Gastrocnemius medialis (tissue), 4 donors: Measurements from ENCODE around the gene TUSC2. TPM values are rescaled to one million over a fixed set of nuclear protein-coding genes. Genes with fewer than 3 reads are reported as not detected.

Source experiments
- ATAC-seq, 2 donors: fragments of 150-250 bp; one replicate each; pipeline ENCODE4 v1.9.1; 2016
- DNase-seq, 2 donors: peaks; one replicate each; pipeline ENCODE4 v3.0.0-alpha.2; 2019
- H3K27ac ChIP-seq, 4 donors: fragments of 200-600 bp; sonication (generic); 1 replicate in 1 of 4; 2 replicates in 3 of 4; pipeline ENCODE4 v1.5.1; 2016 to 2018; ENCODE audit warnings: mild to moderate bottlenecking in 2 of 4, moderate library complexity in 1 of 4
- H3K27me3 ChIP-seq, 3 donors: fragments of 200-600 bp; sonication (generic) in 2 of 3; 1 replicate in 1 of 3; 2 replicates in 2 of 3; pipeline versions ENCODE4 v1.5.1 to v1.6.0; 2016 to 2019; ENCODE audit warnings: mild to moderate bottlenecking in 1 of 3, moderate library complexity in 1 of 3
- H3K36me3 ChIP-seq, 2 donors: fragments of 200-600 bp; sonication (generic) in 1 of 2; one replicate each; pipeline ENCODE4 v1.5.1; 2017 to 2018
- H3K4me1 ChIP-seq, 2 donors: fragments of 200-600 bp; sonication (generic) in 1 of 2; one replicate each; pipeline ENCODE4 v1.5.1; 2016 to 2017; ENCODE audit warnings: mild to moderate bottlenecking in 2 of 2
- H3K4me3 ChIP-seq, 4 donors: fragments of 200-600 bp; sonication (generic) in 3 of 4; 1 replicate in 1 of 4; 2 replicates in 3 of 4; pipeline ENCODE4 v1.5.1; 2016 to 2019; ENCODE audit warnings: mild to moderate bottlenecking in 2 of 4
- H3K9me3 ChIP-seq, 3 donors: fragments of 200-600 bp; sonication (generic) in 2 of 3; 1 replicate in 1 of 3; 2 replicates in 2 of 3; pipeline ENCODE4 v1.5.1; 2016 to 2019
- CTCF ChIP-seq, 5 experiments: fragments of 450-650 bp in 3 of 5; fragments of 200-600 bp in 2 of 5; sonication (generic) in 2 of 5; IDR thresholded peaks in 4 of 5; conservative IDR thresholded peaks in 1 of 5; 1 replicate in 4 of 5; 2 replicates in 1 of 5; pipeline ENCODE4 v1.5.1; 2016 to 2019; ENCODE audit warnings: antibody characterized with exemption in 5 of 5, mild to moderate bottlenecking in 3 of 5, moderate library complexity in 3 of 5
- POLR2A ChIP-seq, 2 donors: fragments of 450-650 bp; IDR thresholded peaks; one replicate each; pipeline ENCODE4 v1.6.1; 2017; ENCODE audit warnings: antibody characterized with exemption in 2 of 2, mild to moderate bottlenecking in 2 of 2, moderate library complexity in 2 of 2
- in situ Hi-C, 4 donors: fragments of 200-750 bp; cut with MboI; loops; one replicate each; pipeline versions ENCODE4 v1.15.0 to v1.8.0; 2017; ENCODE audit warnings: low sequenced_read_pairs in 4 of 4
- intact Hi-C: fragments of 100-400 bp; cut with DNase I; formaldehyde crosslinking; loops from one replicate; pipeline ENCODE4 v1.15.1; 2023; ENCODE audit warnings: low total_unique reads
- total RNA-seq, 4 donors: library from RNA; depleted of rRNA; stranded (reverse); fragments of >200 nt; gene quantifications; one replicate each; pipeline versions ENCODE4 v1.1.0 to v1.2.3, GENCODE V29; 2016

The TUSC2 gene
- total RNA-seq, 4 donors from 2014 or later: 38.5 to 72.7 (median 51.5) TPM

- Histone ChIP-seq H3K27ac (peak within 1 kb of the TSS; percentile 93 to 96 (median 95)), H3K4me1 (peaks cover 56 to 57% of the 10 kb centered on the region in 2 donors), H3K4me3 (peak within 1 kb of the TSS; percentile 72 to 85 (median 79)), H3K9me3 (no peaks in the 10 kb centered on the region), H3K27me3 (no peaks in the 10 kb centered on the region), H3K36me3 (peaks cover 0 to 33% of the 10 kb centered on the region in 2 donors)
- ATAC-seq (no peak), DNase-seq (no peak)
- in situ Hi-C loops: no loop called here
- TF ChIP-seq POLR2A (IDR thresholded peaks at IDR 0.05) (peak in 1 of 2 donors; percentile 27), CTCF (IDR thresholded peaks at IDR 0.05 in 4 of 5, conservative IDR thresholded peaks at IDR 0.05 in 1 of 5) (no peak)
- intact Hi-C loops: no loop called here
Measured at GRCh38 chr3:50322386-50323091, 5.5 kb downstream of the TUSC2 start, which contains the start of gene HYAL2. Gene HYAL2, minus strand, starts transcription at chr3:50322745. Its CDS starts 2,256 bp downstream, at chr3:50320489.

- Histone ChIP-seq H3K27me3 (no peaks in the 10 kb centered on the region), H3K4me3 (peak overlapping the region; percentile 72 to 85 (median 79)), H3K27ac (peak overlapping the region; percentile 93 to 96 (median 95)), H3K9me3 (no peaks in the 10 kb centered on the region), H3K4me1 (peaks cover 56 to 57% of the 10 kb centered on the region in 2 donors), H3K36me3 (peaks cover 0 to 33% of the 10 kb centered on the region in 2 donors)
- in situ Hi-C loops: no loop called here
- TF ChIP-seq CTCF (IDR thresholded peaks at IDR 0.05 in 4 of 5, conservative IDR thresholded peaks at IDR 0.05 in 1 of 5) (no peak), POLR2A (IDR thresholded peaks at IDR 0.05) (no peak)
- no peak for DNase-seq
- intact Hi-C loops: no loop called here
- no peak for ATAC-seq
Measured at GRCh38 chr3:50322115-50322385, 6.0 kb downstream of the TUSC2 start.

- intact Hi-C loops: loop anchor here (1.0 to 2.0 kb wide), 2 partner anchors 16 to 21 kb away; no protein-coding TSS in a partner anchor
- ATAC-seq: peak; percentile 88
- H3K27ac ChIP-seq: peak overlapping the region; percentile 93 to 96 (median 95)
- DNase-seq: peak; percentile 82 to 88
- peaks cover 54 to 56% of the 10 kb centered on the region in 2 donors for H3K4me1 ChIP-seq
- in situ Hi-C loops: no loop called here
- H3K27me3 ChIP-seq: no peaks in the 10 kb centered on the region
- H3K36me3 ChIP-seq: peaks cover 0 to 32% of the 10 kb centered on the region in 2 donors
- peak; percentile 44 to 71 (median 59) for TF ChIP-seq CTCF (IDR thresholded peaks at IDR 0.05 in 4 of 5, conservative IDR thresholded peaks at IDR 0.05 in 1 of 5)
- TF ChIP-seq POLR2A (IDR thresholded peaks at IDR 0.05): peak in 1 of 2 donors; percentile 75
- no peaks in the 10 kb centered on the region for H3K9me3 ChIP-seq
- H3K4me3 ChIP-seq: peak overlapping the region; percentile 72 to 85 (median 79)
Measured at GRCh38 chr3:50321336-50322114, 6.5 kb downstream of the TUSC2 start.

GRCh38 chr3:50320853-50321335 is 7.1 kb downstream of the TUSC2 start:
- TF ChIP-seq CTCF (IDR thresholded peaks at IDR 0.05 in 4 of 5, conservative IDR thresholded peaks at IDR 0.05 in 1 of 5): no peak
- TF ChIP-seq POLR2A (IDR thresholded peaks at IDR 0.05): peak in 1 of 2 donors; percentile 75
- H3K9me3 ChIP-seq: no peaks in the 10 kb centered on the region
- H3K36me3 ChIP-seq: peaks cover 0 to 29% of the 10 kb centered on the region in 2 donors
- ATAC-seq (peak; percentile 69 to 76), DNase-seq (peak; percentile 66 to 71)
- in situ Hi-C loops: no loop called here
- H3K27ac ChIP-seq: peak overlapping the region; percentile 93 to 96 (median 95)
- intact Hi-C loops: loop anchor here (1.0 to 2.0 kb wide), 2 partner anchors 16 to 20 kb away; no protein-coding TSS in a partner anchor
- no peaks in the 10 kb centered on the region for H3K27me3 ChIP-seq
- peaks cover 53 to 55% of the 10 kb centered on the region in 2 donors for H3K4me1 ChIP-seq
- peak overlapping the region; percentile 72 to 85 (median 79) for H3K4me3 ChIP-seq
